Gastroesophageal sphincter (tissue), 4 donors: ENCODE data around the gene SULT1B1. TPM values are rescaled to one million over a fixed set of nuclear protein-coding genes. Genes with fewer than 3 reads are reported as not detected.

Experiments
- ATAC-seq: fragments of 150-250 bp; one replicate; pipeline ENCODE4 v1.9.1; 2016; ENCODE audit warnings: mild to moderate bottlenecking, moderate library complexity
- H3K27ac ChIP-seq, 4 donors: fragments of 200-600 bp; sonication (generic) in 3 of 4; 1 replicate in 3 of 4; 2 replicates in 1 of 4; pipeline ENCODE4 v1.5.1; 2016 to 2019
- H3K27me3 ChIP-seq: fragments of 200-600 bp; sonication (generic); one replicate; pipeline ENCODE4 v1.5.1; 2019
- H3K36me3 ChIP-seq, 2 donors: fragments of 200-600 bp; sonication (generic); one replicate each; pipeline ENCODE4 v1.5.1; 2019; ENCODE audit warnings: control low read depth in 1 of 2
- H3K4me1 ChIP-seq, 3 donors: fragments of 200-600 bp; sonication (generic); 1 replicate in 2 of 3; 2 replicates in 1 of 3; pipeline ENCODE4 v1.5.1; 2016 to 2019; ENCODE audit warnings: control low read depth in 2 of 3
- H3K4me3 ChIP-seq, 2 donors: fragments of 200-600 bp; sonication (generic); one replicate each; pipeline ENCODE4 v1.5.1; 2019; ENCODE audit warnings: mild to moderate bottlenecking in 1 of 2, moderate library complexity in 1 of 2
- H3K9me3 ChIP-seq, 3 donors: fragments of 200-600 bp; sonication (generic); one replicate each; pipeline ENCODE4 v1.5.1; 2017 to 2019; ENCODE audit warnings: control low read depth in 2 of 3
- CTCF ChIP-seq, 4 experiments: fragments of 200-600 bp in 2 of 4; fragments of 450-650 bp in 2 of 4; sonication (generic) in 1 of 4; IDR thresholded peaks; one replicate each; pipeline ENCODE4 v1.5.1; 2017 to 2019; ENCODE audit warnings: antibody characterized with exemption in 4 of 4, mild to moderate bottlenecking in 2 of 4, moderate library complexity in 2 of 4
- EP300 ChIP-seq: sonication (generic); formaldehyde crosslinking; IDR thresholded peaks from one replicate; pipeline ENCODE4 v1.6.1; 2017; ENCODE audit warnings: antibody characterized with exemption, mild to moderate bottlenecking
- POLR2A ChIP-seq, 2 donors: fragments of 450-650 bp; IDR thresholded peaks; one replicate each; pipeline ENCODE4 v1.6.1; 2017; ENCODE audit warnings: antibody characterized with exemption in 2 of 2, mild to moderate bottlenecking in 2 of 2, moderate library complexity in 1 of 2
- POLR2AphosphoS5 ChIP-seq: sonication (generic); formaldehyde crosslinking; IDR thresholded peaks from one replicate; pipeline ENCODE4 v1.6.1; 2017; ENCODE audit warnings: antibody characterized with exemption
- WGBS, 2 donors: methylation state at CpG; one replicate each; pipeline ENCODE4 v1.1.5; 2018; ENCODE audit warnings: low coverage in 1 of 2; 5-methylcytosine and 5-hydroxymethylcytosine counted together
- total RNA-seq, 4 donors: library from RNA; depleted of rRNA; stranded (reverse); fragments of >200 nt; gene quantifications; one replicate each; pipeline ENCODE4 v1.1.0, GENCODE V29; 2016

The SULT1B1 gene
- 1 to 10 TPM in 1 of 4 donors, under 1 TPM in 3; 0.27 to 1.3 (median 0.87) TPM for total RNA-seq

GRCh38 chr4:69760455-69760854 is at the start of gene SULT1B1:
SULT1B1 (minus strand) TSS chr4:69760620; CDS start chr4:69755217, 5,403 bp downstream.
- 41 to 64% methylated on average over 2 of the region's 2 CpGs for WGBS, 2 donors
- Histone ChIP-seq H3K36me3 (no peaks in the 10 kb centered on the region), H3K27me3 (no peaks in the 10 kb centered on the region), H3K9me3 (no peaks in the 10 kb centered on the region), H3K4me3 (no peak within 1 kb of the TSS), H3K4me1 (no peaks in the 10 kb centered on the region), H3K27ac (no peak within 1 kb of the TSS)
- TF ChIP-seq CTCF (IDR thresholded peaks at IDR 0.05) = no peak
- no peak for TF ChIP-seq EP300
- no peak for TF ChIP-seq POLR2AphosphoS5
- no peak for TF ChIP-seq POLR2A (IDR thresholded peaks at IDR 0.05)
- no peak for ATAC-seq

- 75 to 89% methylated on average over 1 of the region's 1 CpG for WGBS, 2 donors
- Histone ChIP-seq H3K27ac (no peak overlapping the region), H3K9me3 (peaks cover 0 to 7% (median 0%) of the 10 kb centered on the region in 3 donors), H3K4me3 (no peak overlapping the region), H3K36me3 (no peaks in the 10 kb centered on the region), H3K27me3 (no peaks in the 10 kb centered on the region), H3K4me1 (no peaks in the 10 kb centered on the region)
- TF ChIP-seq POLR2A (IDR thresholded peaks at IDR 0.05) (no peak), EP300 (no peak), CTCF (IDR thresholded peaks at IDR 0.05) (no peak), POLR2AphosphoS5 (no peak)
- no peak for ATAC-seq
Measured at GRCh38 chr4:69800599-69800998, 40.2 kb upstream of the SULT1B1 start.

GRCh38 chr4:69799337-69799736 is 38.9 kb upstream of the SULT1B1 start:
- ATAC-seq = no peak
- Histone ChIP-seq H3K4me3 (no peak overlapping the region), H3K27ac (no peak overlapping the region), H3K36me3 (no peaks in the 10 kb centered on the region), H3K4me1 (no peaks in the 10 kb centered on the region), H3K9me3 (peaks cover 0 to 7% (median 0%) of the 10 kb centered on the region in 3 donors), H3K27me3 (no peaks in the 10 kb centered on the region)
- 67% methylated on average over 1 of the region's 3 CpGs; no CpG with 5 or more reads in 1 of the 2 donors for WGBS, 2 donors
- no peak for TF ChIP-seq POLR2AphosphoS5
- no peak for TF ChIP-seq EP300

- no peaks in the 10 kb centered on the region for H3K27me3 ChIP-seq
- no peaks in the 10 kb centered on the region for H3K36me3 ChIP-seq
- no peak overlapping the region for H3K4me3 ChIP-seq
- no peak for ATAC-seq
- no peaks in the 10 kb centered on the region for H3K4me1 ChIP-seq
- H3K9me3 ChIP-seq = no peaks in the 10 kb centered on the region
- no peak overlapping the region for H3K27ac ChIP-seq
- TF ChIP-seq POLR2AphosphoS5 (no peak), POLR2A (IDR thresholded peaks at IDR 0.05) (no peak), CTCF (IDR thresholded peaks at IDR 0.05) (no peak), EP300 (no peak)
Measured at GRCh38 chr4:69793732-69794131, 33.3 kb upstream of the SULT1B1 start.

- no peaks in the 10 kb centered on the region for H3K36me3 ChIP-seq
- TF ChIP-seq EP300 (no peak), POLR2A (IDR thresholded peaks at IDR 0.05) (no peak), POLR2AphosphoS5 (no peak), CTCF (IDR thresholded peaks at IDR 0.05) (no peak)
- no peak overlapping the region for H3K27ac ChIP-seq
- H3K27me3 ChIP-seq = no peaks in the 10 kb centered on the region
- no peak for ATAC-seq
- H3K9me3 ChIP-seq = no peaks in the 10 kb centered on the region
- H3K4me1 ChIP-seq = no peaks in the 10 kb centered on the region
- no peak overlapping the region for H3K4me3 ChIP-seq
Measured at GRCh38 chr4:69787879-69788278, 27.5 kb upstream of the SULT1B1 start.
